Mononuclear cell (primary cell): Measurements from ENCODE around the gene SLC41A1. TPM values are rescaled to one million over a fixed set of nuclear protein-coding genes. Genes with fewer than 3 reads are reported as not detected.
"Not testable (repeated sequence)": the region's sequence is repeated elsewhere in the genome, so short reads cannot be mapped to it uniquely, and the experiment has no call there.

Source experiments
- H3K27me3 ChIP-seq: 2 replicates; pipeline ENCODE4 v1.6.0; 2011; ENCODE audit warnings: low read length, control low read depth; ENCODE audit not compliant: insufficient read depth
- H3K4me1 ChIP-seq: 2 replicates; pipeline ENCODE4 v1.5.1; 2011; ENCODE audit warnings: mild to moderate bottlenecking, low read length, control low read depth; ENCODE audit not compliant: insufficient read depth
- H3K4me3 ChIP-seq: 2 replicates; pipeline ENCODE4 v1.5.1; 2011; ENCODE audit warnings: mild to moderate bottlenecking, low read length, moderate library complexity
- H3K9me3 ChIP-seq: 2 replicates; pipeline ENCODE4 v1.5.1; 2011; ENCODE audit warnings: low read depth, mild to moderate bottlenecking, control low read depth, low read length
- total RNA-seq: library from RNA; depleted of rRNA; stranded (reverse); fragments of >200 nt; gene quantifications from one replicate; pipeline ENCODE4 v1.2.3, GENCODE V29; 2012

SLC41A1 gene
- total RNA-seq, 1 donor, result 16.1 TPM

- no peak overlapping the region for H3K4me3 ChIP-seq
- no peaks in the 10 kb centered on the region for H3K9me3 ChIP-seq
- H3K27me3 ChIP-seq, result no peaks in the 10 kb centered on the region
- peaks cover 13% of the 10 kb centered on the region for H3K4me1 ChIP-seq
These were observed 19.3 kb upstream of the SLC41A1 start for GRCh38 chr1:205832326-205832751.

GRCh38 chr1:205827623-205828022 is 14.6 kb upstream of the SLC41A1 start:
- Histone ChIP-seq H3K4me1 (peaks cover 11% of the 10 kb centered on the region), H3K27me3 (no peaks in the 10 kb centered on the region), H3K4me3 (no peak overlapping the region), H3K9me3 (no peaks in the 10 kb centered on the region)

GRCh38 chr1:205826995-205827394 is 14.0 kb upstream of the SLC41A1 start:
- H3K4me3 ChIP-seq, result no peak overlapping the region
- no peaks in the 10 kb centered on the region for H3K27me3 ChIP-seq
- H3K4me1 ChIP-seq, result peaks cover 5% of the 10 kb centered on the region
- no peaks in the 10 kb centered on the region for H3K9me3 ChIP-seq

- Histone ChIP-seq H3K4me3 (no peak overlapping the region), H3K9me3 (no peaks in the 10 kb centered on the region), H3K4me1 (no peaks in the 10 kb centered on the region), H3K27me3 (no peaks in the 10 kb centered on the region)
These were observed 13.2 kb upstream of the SLC41A1 start for GRCh38 chr1:205826016-205826806.

GRCh38 chr1:205824180-205824579 is 11.2 kb upstream of the SLC41A1 start:
- Histone ChIP-seq H3K9me3 (no peaks in the 10 kb centered on the region), H3K27me3 (no peaks in the 10 kb centered on the region), H3K4me3 (no peak overlapping the region), H3K4me1 (no peaks in the 10 kb centered on the region)

- not testable (repeated sequence) for H3K27me3 ChIP-seq, H3K4me3 ChIP-seq, H3K9me3 ChIP-seq, H3K4me1 ChIP-seq
These were observed 10.3 kb upstream of the SLC41A1 start for GRCh38 chr1:205823260-205823659.

GRCh38 chr1:205822397-205822796 is 9.4 kb upstream of the SLC41A1 start:
- Histone ChIP-seq H3K4me3 (no peak overlapping the region), H3K27me3 (no peaks in the 10 kb centered on the region), H3K4me1 (no peaks in the 10 kb centered on the region), H3K9me3 (no peaks in the 10 kb centered on the region)

GRCh38 chr1:205817988-205818387 is 5.0 kb upstream of the SLC41A1 start:
- H3K4me1 ChIP-seq, result peaks cover 9% of the 10 kb centered on the region
- H3K27me3 ChIP-seq, result peaks cover 13% of the 10 kb centered on the region
- H3K9me3 ChIP-seq, result no peaks in the 10 kb centered on the region
- H3K4me3 ChIP-seq, result no peak overlapping the region

- no peak overlapping the region for H3K4me3 ChIP-seq
- H3K4me1 ChIP-seq, result peaks cover 11% of the 10 kb centered on the region
- H3K27me3 ChIP-seq, result peaks cover 13% of the 10 kb centered on the region
- no peaks in the 10 kb centered on the region for H3K9me3 ChIP-seq
These were observed 4.4 kb upstream of the SLC41A1 start for GRCh38 chr1:205817364-205817763.

GRCh38 chr1:205813755-205814058 is 709 bp upstream of the SLC41A1 start:
- H3K9me3 ChIP-seq, result no peaks in the 10 kb centered on the region
- peaks cover 33% of the 10 kb centered on the region for H3K4me1 ChIP-seq
- peak overlapping the region; percentile 70 for H3K4me3 ChIP-seq
- H3K27me3 ChIP-seq, result peaks cover 13% of the 10 kb centered on the region

GRCh38 chr1:205812271-205812877 is 624 bp downstream of the SLC41A1 start:
- Histone ChIP-seq H3K9me3 (no peaks in the 10 kb centered on the region), H3K27me3 (peaks cover 13% of the 10 kb centered on the region), H3K4me3 (peak overlapping the region; percentile 70), H3K4me1 (peaks cover 33% of the 10 kb centered on the region)

GRCh38 chr1:205811660-205812059 is 1.3 kb downstream of the SLC41A1 start:
- Histone ChIP-seq H3K9me3 (no peaks in the 10 kb centered on the region), H3K27me3 (peaks cover 13% of the 10 kb centered on the region), H3K4me3 (no peak overlapping the region), H3K4me1 (peaks cover 39% of the 10 kb centered on the region)

GRCh38 chr1:205810448-205811157 is 2.4 kb downstream of the SLC41A1 start:
- H3K4me3 ChIP-seq, result no peak overlapping the region

GRCh38 chr1:205809942-205810345 is 3.1 kb downstream of the SLC41A1 start:
- H3K27me3 ChIP-seq, result peaks cover 13% of the 10 kb centered on the region
- no peak overlapping the region for H3K4me3 ChIP-seq
- no peaks in the 10 kb centered on the region for H3K9me3 ChIP-seq
- peaks cover 56% of the 10 kb centered on the region for H3K4me1 ChIP-seq

More at GRCh38 chr1:205810448-205811157, 2.4 kb downstream of the SLC41A1 start:
- Histone ChIP-seq H3K9me3 (no peaks in the 10 kb centered on the region), H3K4me1 (peaks cover 49% of the 10 kb centered on the region), H3K27me3 (peaks cover 13% of the 10 kb centered on the region)

GRCh38 chr1:205809469-205809868 is 3.5 kb downstream of the SLC41A1 start:
- Histone ChIP-seq H3K4me3 (no peak overlapping the region), H3K27me3 (peaks cover 8% of the 10 kb centered on the region), H3K9me3 (no peaks in the 10 kb centered on the region), H3K4me1 (peaks cover 57% of the 10 kb centered on the region)
